Measurements from ENCODE around the gene ZFHX3. TPM values are rescaled to one million over a fixed set of nuclear protein-coding genes. Genes with fewer than 3 reads are reported as not detected.
"Not testable (repeated sequence)": the region's sequence is repeated elsewhere in the genome, so short reads cannot be mapped to it uniquely, and the experiment has no call there.

ZFHX3 gene
- total and polyA plus RNA-seq, 4 donors: 1.5 to 5.9 (median 3.0) TPM

- Histone ChIP-seq H3K9me3 (ENCODE audit: control insufficient read depth in 4 of 4, low read length in 3 of 4) (no peaks in the 10 kb centered on the region), H3K4me3 (ENCODE audit: low read depth in 1 of 3, low read length in 3 of 3) (no peak overlapping the region), H3K27ac (ENCODE audit: low read depth in 1 of 2, low read length in 2 of 2) (no peak overlapping the region), H3K4me1 (ENCODE audit: control insufficient read depth in 4 of 4, insufficient read depth in 4 of 4, low read length in 3 of 4) (no peaks in the 10 kb centered on the region), H3K27me3 (ENCODE audit: control insufficient read depth in 4 of 4, insufficient read depth in 4 of 4, low read length in 3 of 4) (no peaks in the 10 kb centered on the region), H3K36me3 (ENCODE audit: control insufficient read depth in 4 of 4, insufficient read depth in 3 of 4, low read depth in 1 of 4, low read length in 3 of 4) (no peaks in the 10 kb centered on the region), H3K9ac (ENCODE audit: low read depth in 1 of 2, low read length in 2 of 2) (no peak overlapping the region)
- WGBS: 71% methylated on average over 6 of the region's 6 CpGs
- no peak for DNase-seq (ENCODE audit: low spot score)
- TF ChIP-seq, protein P1, sequence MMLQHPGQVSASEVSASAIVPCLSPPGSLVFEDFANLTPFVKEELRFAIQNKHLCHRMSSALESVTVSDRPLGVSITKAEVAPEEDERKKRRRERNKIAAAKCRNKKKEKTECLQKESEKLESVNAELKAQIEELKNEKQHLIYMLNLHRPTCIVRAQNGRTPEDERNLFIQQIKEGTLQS (IDR thresholded peaks at IDR 0.05): no peak
- no peak for TF ChIP-seq NR2F2 (IDR thresholded peaks at IDR 0.05)
- TF ChIP-seq GABPA (IDR thresholded peaks at IDR 0.05 in 1 of 2, conservative IDR thresholded peaks at IDR 0.05 in 1 of 2): no peak
Observed at GRCh38 chr16:73076324-73076810, 28.4 kb upstream of the ZFHX3 start.

DNA sequence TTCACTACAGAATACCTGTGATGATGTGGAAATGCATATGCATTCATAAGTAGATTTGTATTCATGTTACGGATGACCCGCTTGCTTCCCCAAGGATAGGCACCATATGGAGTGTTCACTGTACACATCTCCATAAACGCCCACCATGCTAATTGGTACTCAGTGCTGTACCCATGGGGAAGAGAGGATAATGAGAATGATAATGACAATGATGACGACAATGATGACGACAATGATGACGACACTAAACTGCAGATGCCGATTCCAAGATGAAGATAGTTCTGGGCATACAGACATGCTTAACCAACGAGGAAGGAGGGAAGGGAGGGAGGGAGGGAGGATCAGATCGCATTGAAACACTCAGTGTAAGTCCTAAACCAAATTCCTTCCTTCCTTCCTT, 26.5 kb upstream of the ZFHX3 start:
- TF ChIP-seq SP1 (IDR thresholded peaks at IDR 0.05) (no peak), HNF4G (IDR thresholded peaks at IDR 0.05) (no peak), GABPA (IDR thresholded peaks at IDR 0.05 in 1 of 2, conservative IDR thresholded peaks at IDR 0.05 in 1 of 2) (no peak), ZBTB33 (IDR thresholded peaks at IDR 0.05) (no peak), RAD21 (IDR thresholded peaks at IDR 0.05) (no peak), JUND (IDR thresholded peaks at IDR 0.05) (no peak), NR2F2 (IDR thresholded peaks at IDR 0.05) (no peak), FOXA1 (IDR thresholded peaks at IDR 0.05) (no peak)
- TF ChIP-seq, protein P2, sequence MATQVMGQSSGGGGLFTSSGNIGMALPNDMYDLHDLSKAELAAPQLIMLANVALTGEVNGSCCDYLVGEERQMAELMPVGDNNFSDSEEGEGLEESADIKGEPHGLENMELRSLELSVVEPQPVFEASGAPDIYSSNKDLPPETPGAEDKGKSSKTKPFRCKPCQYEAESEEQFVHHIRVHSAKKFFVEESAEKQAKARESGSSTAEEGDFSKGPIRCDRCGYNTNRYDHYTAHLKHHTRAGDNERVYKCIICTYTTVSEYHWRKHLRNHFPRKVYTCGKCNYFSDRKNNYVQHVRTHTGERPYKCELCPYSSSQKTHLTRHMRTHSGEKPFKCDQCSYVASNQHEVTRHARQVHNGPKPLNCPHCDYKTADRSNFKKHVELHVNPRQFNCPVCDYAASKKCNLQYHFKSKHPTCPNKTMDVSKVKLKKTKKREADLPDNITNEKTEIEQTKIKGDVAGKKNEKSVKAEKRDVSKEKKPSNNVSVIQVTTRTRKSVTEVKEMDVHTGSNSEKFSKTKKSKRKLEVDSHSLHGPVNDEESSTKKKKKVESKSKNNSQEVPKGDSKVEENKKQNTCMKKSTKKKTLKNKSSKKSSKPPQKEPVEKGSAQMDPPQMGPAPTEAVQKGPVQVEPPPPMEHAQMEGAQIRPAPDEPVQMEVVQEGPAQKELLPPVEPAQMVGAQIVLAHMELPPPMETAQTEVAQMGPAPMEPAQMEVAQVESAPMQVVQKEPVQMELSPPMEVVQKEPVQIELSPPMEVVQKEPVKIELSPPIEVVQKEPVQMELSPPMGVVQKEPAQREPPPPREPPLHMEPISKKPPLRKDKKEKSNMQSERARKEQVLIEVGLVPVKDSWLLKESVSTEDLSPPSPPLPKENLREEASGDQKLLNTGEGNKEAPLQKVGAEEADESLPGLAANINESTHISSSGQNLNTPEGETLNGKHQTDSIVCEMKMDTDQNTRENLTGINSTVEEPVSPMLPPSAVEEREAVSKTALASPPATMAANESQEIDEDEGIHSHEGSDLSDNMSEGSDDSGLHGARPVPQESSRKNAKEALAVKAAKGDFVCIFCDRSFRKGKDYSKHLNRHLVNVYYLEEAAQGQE (IDR thresholded peaks at IDR 0.05): no peak
- TF ChIP-seq, protein P1 (IDR thresholded peaks at IDR 0.05): no peak
- H3K9me3 ChIP-seq (ENCODE audit: control insufficient read depth in 4 of 4, low read length in 3 of 4): no peaks in the 10 kb centered on the region
- WGBS: 95% methylated on average over 9 of the region's 9 CpGs

GRCh38 chr16:73072051-73072450, 24.1 kb upstream of the ZFHX3 start:
- H3K4me3 ChIP-seq (ENCODE audit: low read depth in 1 of 3, low read length in 3 of 3); H3K9me3 ChIP-seq (ENCODE audit: control insufficient read depth in 4 of 4, low read length in 3 of 4); DNase-seq (ENCODE audit: low spot score); H3K27ac ChIP-seq (ENCODE audit: low read depth in 1 of 2, low read length in 2 of 2); H3K9ac ChIP-seq (ENCODE audit: low read depth in 1 of 2, low read length in 2 of 2); H3K36me3 ChIP-seq (ENCODE audit: control insufficient read depth in 4 of 4, insufficient read depth in 3 of 4, low read depth in 1 of 4, low read length in 3 of 4); H3K27me3 ChIP-seq (ENCODE audit: control insufficient read depth in 4 of 4, insufficient read depth in 4 of 4, low read length in 3 of 4): not testable (repeated sequence)
- WGBS: 96% methylated on average over 9 of the region's 9 CpGs
- peaks cover 0 to 13% (median 2%) of the 10 kb centered on the region in 4 donors for H3K4me1 ChIP-seq (ENCODE audit: control insufficient read depth in 4 of 4, insufficient read depth in 4 of 4, low read length in 3 of 4)

More for the DNA sequence above, 26.5 kb upstream of the ZFHX3 start:
- Histone ChIP-seq H3K4me1 (ENCODE audit: control insufficient read depth in 4 of 4, insufficient read depth in 4 of 4, low read length in 3 of 4) (peaks cover 0 to 8% (median 2%) of the 10 kb centered on the region in 4 donors), H3K27me3 (ENCODE audit: control insufficient read depth in 4 of 4, insufficient read depth in 4 of 4, low read length in 3 of 4) (no peaks in the 10 kb centered on the region), H3K9ac (ENCODE audit: low read depth in 1 of 2, low read length in 2 of 2) (no peak overlapping the region), H3K36me3 (ENCODE audit: control insufficient read depth in 4 of 4, insufficient read depth in 3 of 4, low read depth in 1 of 4, low read length in 3 of 4) (no peaks in the 10 kb centered on the region), H3K4me3 (ENCODE audit: low read depth in 1 of 3, low read length in 3 of 3) (no peak overlapping the region), H3K27ac (ENCODE audit: low read depth in 1 of 2, low read length in 2 of 2) (no peak overlapping the region)
- DNase-seq (ENCODE audit: low spot score): no peak

All from liver (tissue), 9 donors.